HG02678 (cell line): ENCODE results near the gene MAK.
A peak's percentile ranks its signal among the peaks of the same experiment; 100 is the strongest.
"Not testable (repeated sequence)": the region's sequence is repeated elsewhere in the genome, so short reads cannot be mapped to it uniquely, and the experiment has no call there.

Source experiments
- ATAC-seq: cut with Tn5 transposase; IDR thresholded peaks from one replicate; pipeline ENCODE4 v1.9.1; 2021; ENCODE audit warnings: mild to moderate bottlenecking, moderate library complexity; ENCODE audit not compliant: unreplicated experiment

The MAK gene

GRCh38 chr6:10853849-10854300 is 15.5 kb upstream of the MAK start:
- not testable (repeated sequence) for ATAC-seq

- ATAC-seq, result no peak
Measured at GRCh38 chr6:10852361-10852960, 14.1 kb upstream of the MAK start.

GRCh38 chr6:10850728-10851127 is 12.4 kb upstream of the MAK start:
- no peak for ATAC-seq

GRCh38 chr6:10849901-10850300 is 11.6 kb upstream of the MAK start:
- ATAC-seq, result no peak

- ATAC-seq, result no peak
Measured at GRCh38 chr6:10847684-10848083, 9.3 kb upstream of the MAK start.

GRCh38 chr6:10843554-10843953 is 5.2 kb upstream of the MAK start:
- ATAC-seq, result no peak

GRCh38 chr6:10838794-10839333 is 525 bp upstream of the MAK start:
- peak; percentile 65 for ATAC-seq

- ATAC-seq, result no peak
Measured at GRCh38 chr6:10837622-10837994, 731 bp downstream of the MAK start.

- ATAC-seq, result no peak
Measured at GRCh38 chr6:10837009-10837621, 1.2 kb downstream of the MAK start.

- ATAC-seq, result no peak
Measured at GRCh38 chr6:10834823-10835222, 3.5 kb downstream of the MAK start.

GRCh38 chr6:10831609-10832008 is 6.7 kb downstream of the MAK start:
- no peak for ATAC-seq

GRCh38 chr6:10824819-10825218 is 13.5 kb downstream of the MAK start:
- no peak for ATAC-seq

GRCh38 chr6:10824297-10824696 is 14.0 kb downstream of the MAK start:
- ATAC-seq, result no peak

- not testable (repeated sequence) for ATAC-seq
Measured at GRCh38 chr6:10814176-10814575, 24.2 kb downstream of the MAK start.

- ATAC-seq, result no peak
Measured at GRCh38 chr6:10809098-10809497, 29.2 kb downstream of the MAK start.

GRCh38 chr6:10808376-10808775 is 30.0 kb downstream of the MAK start:
- ATAC-seq, result no peak

GRCh38 chr6:10801224-10801848 is 37.0 kb downstream of the MAK start:
- peak; percentile 97 for ATAC-seq

- ATAC-seq, result no peak
Measured at GRCh38 chr6:10800810-10801209, 37.5 kb downstream of the MAK start.

- no peak for ATAC-seq
Measured at GRCh38 chr6:10794239-10794638, 44.1 kb downstream of the MAK start.

- ATAC-seq, result no peak
Measured at GRCh38 chr6:10793695-10794094, 44.6 kb downstream of the MAK start.

GRCh38 chr6:10793035-10793434 is 45.3 kb downstream of the MAK start:
- no peak for ATAC-seq

- ATAC-seq, result no peak
Measured at GRCh38 chr6:10792101-10792500, 46.2 kb downstream of the MAK start.
